ENCODE results near the gene TMEM200C. TPM values are rescaled to one million over a fixed set of nuclear protein-coding genes. Genes with fewer than 3 reads are reported as not detected.

The TMEM200C gene
- total and polyA plus RNA-seq, 10 of the 15 experiments (the other 5 are each of a cell fraction or from before 2014, with no cell fraction given): not detected

GRCh38 chr18:5874336-5874735 is 21.0 kb downstream of the TMEM200C start:
- no TSS peak for BruUV-seq (replicated peaks)
- no peak overlapping the region for H3K27ac ChIP-seq (ENCODE audit: control insufficient read depth, insufficient read depth)
- ATAC-seq (no peak), FAIRE-seq (no peak), DNase-seq (ENCODE audit: low read depth, low spot score) (no peak)
- in situ Hi-C loops (cut with MboI) (loop anchor here (5.0 kb wide), 1 partner anchor 648 kb away; no protein-coding TSS in a partner anchor), intact Hi-C loops (cut with micrococcal nuclease; ENCODE audit: unreplicated experiment) (no loop called here)
- H3K4me1 ChIP-seq (ENCODE audit: control insufficient read depth, insufficient read depth, low read length): no peaks in the 10 kb centered on the region
- no peak overlapping the region for H3K4me3 ChIP-seq
- no peaks in the 10 kb centered on the region for H3K9me3 ChIP-seq (replicated peaks; ENCODE audit: control insufficient read depth, insufficient read depth, low read length)
- H3K27me3 ChIP-seq (replicated peaks in 1 of 2; ENCODE audit: control insufficient read depth in 2 of 2, insufficient read depth in 2 of 2, low read length in 1 of 2): no peaks in the 10 kb centered on the region; a peak in 2 of 4 replicates
- ChIA-PET POLR2A (no interaction called here), SMC1A (ENCODE audit: uncharacterized antibody, unreplicated experiment) (no interaction called here), RAD21 (ENCODE audit: unreplicated experiment) (no interaction called here), CTCF (no interaction called here)
- no peak for TF ChIP-seq SPI1 (IDR thresholded peaks at IDR 0.05; ENCODE audit: borderline replicate concordance, insufficient read depth, low read depth, low read length)
- no peak for TF ChIP-seq ATF2 (IDR thresholded peaks at IDR 0.05; ENCODE audit: low read length)
- no peak for TF ChIP-seq WRNIP1 (IDR thresholded peaks at IDR 0.05; ENCODE audit: borderline replicate concordance, low read depth, low read length)
- no peak for TF ChIP-seq EGR1 (IDR thresholded peaks at IDR 0.05; ENCODE audit: borderline replicate concordance in 1 of 2, low read depth in 2 of 2, low read length in 2 of 2)
- no peak for TF ChIP-seq ZNF24 (IDR thresholded peaks at IDR 0.05)
- TF ChIP-seq SIN3A (IDR thresholded peaks at IDR 0.05; ENCODE audit: low read depth, low read length): no peak
- no peak for TF ChIP-seq PBX3 (IDR thresholded peaks at IDR 0.05; ENCODE audit: insufficient replicate concordance, low read depth, low read length)
- no peak for TF ChIP-seq ZNF384 (IDR thresholded peaks at IDR 0.05; ENCODE audit: borderline replicate concordance, low read depth, low read length)
- no peak for TF ChIP-seq STAT1 (conservative IDR thresholded peaks at IDR 0.05)
- TF ChIP-seq DPF2 (IDR thresholded peaks at IDR 0.05): no peak
- no peak for TF ChIP-seq BMI1 (IDR thresholded peaks at IDR 0.05; ENCODE audit: borderline replicate concordance)
- TF ChIP-seq IKZF2 (IDR thresholded peaks at IDR 0.05): no peak
- no peak for TF ChIP-seq ATF7 (IDR thresholded peaks at IDR 0.05; ENCODE audit: low read depth)
- TF ChIP-seq, protein P1, sequence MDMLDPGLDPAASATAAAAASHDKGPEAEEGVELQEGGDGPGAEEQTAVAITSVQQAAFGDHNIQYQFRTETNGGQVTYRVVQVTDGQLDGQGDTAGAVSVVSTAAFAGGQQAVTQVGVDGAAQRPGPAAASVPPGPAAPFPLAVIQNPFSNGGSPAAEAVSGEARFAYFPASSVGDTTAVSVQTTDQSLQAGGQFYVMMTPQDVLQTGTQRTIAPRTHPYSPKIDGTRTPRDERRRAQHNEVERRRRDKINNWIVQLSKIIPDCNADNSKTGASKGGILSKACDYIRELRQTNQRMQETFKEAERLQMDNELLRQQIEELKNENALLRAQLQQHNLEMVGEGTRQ (IDR thresholded peaks at IDR 0.05; ENCODE audit: borderline replicate concordance, low read depth, low read length): no peak
- no peak for TF ChIP-seq IKZF1 (conservative IDR thresholded peaks at IDR 0.05)
- no peak for TF ChIP-seq FOXM1 (IDR thresholded peaks at IDR 0.05; ENCODE audit: low read depth, low read length)
- no peak for TF ChIP-seq RFX5 (IDR thresholded peaks at IDR 0.05; ENCODE audit: low read depth, low read length)
- TF ChIP-seq ZNF217 (IDR thresholded peaks at IDR 0.05): no peak
- no peak overlapping the region for H3K4me2 ChIP-seq (ENCODE audit: control insufficient read depth, insufficient read depth)
- no peaks in the 10 kb centered on the region for H3K79me2 ChIP-seq (ENCODE audit: control insufficient read depth, insufficient read depth, low read length)
- H2AFZ ChIP-seq (ENCODE audit: control insufficient read depth, low read depth, low read length): no peak overlapping the region
- no peaks in the 10 kb centered on the region for H3K36me3 ChIP-seq (ENCODE audit: control insufficient read depth in 2 of 2, insufficient read depth in 2 of 2, low read length in 1 of 2)
- no peaks in the 10 kb centered on the region for H4K20me1 ChIP-seq (ENCODE audit: control insufficient read depth, insufficient read depth)
- H3K9ac ChIP-seq (ENCODE audit: control insufficient read depth, insufficient read depth, low read length): no peak overlapping the region

All from GM12878 (cell line).